ENCODE results near the gene TRIB2. TPM values are rescaled to one million over a fixed set of nuclear protein-coding genes. Genes with fewer than 3 reads are reported as not detected.
"Not testable (repeated sequence)": the region's sequence is repeated elsewhere in the genome, so short reads cannot be mapped to it uniquely, and the experiment has no call there.

Gene TRIB2
- 91.9 TPM for polyA plus RNA-seq (2013, experiment 1 of 2)
- 78.5 TPM for polyA plus RNA-seq (2013, experiment 2 of 2)

DNA sequence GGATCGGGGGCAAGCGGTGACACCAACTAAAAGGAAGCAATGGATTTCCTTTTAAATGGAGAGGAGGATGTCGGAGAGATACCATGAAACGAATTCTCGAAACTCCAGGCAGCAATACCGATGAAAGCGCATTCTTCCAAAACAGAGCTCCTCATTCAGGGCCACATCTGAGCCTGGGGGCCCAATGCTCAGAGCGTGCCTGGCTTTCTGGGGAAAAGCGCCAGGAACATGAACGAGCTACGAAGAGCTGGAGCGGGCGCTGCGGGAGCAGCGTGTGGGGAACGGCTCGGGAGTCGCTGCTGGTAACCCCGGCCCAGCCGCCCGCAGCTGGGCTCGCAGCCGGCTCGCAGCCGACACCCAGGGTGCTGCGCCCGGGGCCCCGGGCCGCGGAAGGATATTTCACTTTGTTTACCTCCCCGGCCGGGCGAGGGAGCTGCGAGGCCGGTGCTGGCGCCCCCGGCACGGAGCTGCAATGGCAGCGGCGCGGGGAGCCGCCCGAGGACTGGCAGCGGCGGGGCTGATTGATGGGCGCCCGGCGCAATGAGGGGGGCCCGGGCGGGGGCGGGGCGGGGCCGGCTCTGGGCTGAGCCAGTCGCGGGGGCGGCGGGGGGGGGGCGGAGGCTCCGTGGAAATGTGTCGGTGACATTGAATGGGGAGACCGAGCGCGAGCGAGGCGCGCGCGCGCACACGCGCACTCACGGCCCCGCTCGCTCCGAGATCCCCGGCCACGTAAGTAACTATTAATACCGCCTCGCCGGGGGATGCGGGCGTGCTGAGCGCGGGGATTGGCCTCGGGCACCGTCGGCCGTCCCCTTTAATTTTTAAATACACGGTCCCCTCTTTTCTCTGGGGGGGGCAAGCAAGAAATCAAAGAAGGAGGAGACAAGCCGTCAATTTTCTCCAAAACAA, at the start of gene TRIB2:
TSS of gene TRIB2 (plus strand) at position 655 of the 909 bp plus-strand sequence. CDS start 1,372 bp downstream, outside the sequence.
- Histone ChIP-seq H3K9me3 (ENCODE audit: control insufficient read depth, low read length) (no peaks in the 10 kb centered on the region), H3K36me3 (ENCODE audit: control insufficient read depth, insufficient read depth, low read length) (no peaks in the 10 kb centered on the region), H3K4me3 (ENCODE audit: extremely low read depth, insufficient read depth, low read length, poor library complexity, severe bottlenecking) (peak within 1 kb of the TSS; percentile 89), H3K27ac (ENCODE audit: low read depth, low read length, severe bottlenecking) (peak within 1 kb of the TSS; percentile 89), H3K4me1 (ENCODE audit: control insufficient read depth, insufficient read depth, low read length, poor library complexity, severe bottlenecking) (peaks cover 19% of the 10 kb centered on the region)
- WGBS, 2 experiments (ENCODE audit: insufficient coverage in 2 of 2): 0 to 1% methylated on average over 42 to 47 of the region's 90 CpGs

DNA sequence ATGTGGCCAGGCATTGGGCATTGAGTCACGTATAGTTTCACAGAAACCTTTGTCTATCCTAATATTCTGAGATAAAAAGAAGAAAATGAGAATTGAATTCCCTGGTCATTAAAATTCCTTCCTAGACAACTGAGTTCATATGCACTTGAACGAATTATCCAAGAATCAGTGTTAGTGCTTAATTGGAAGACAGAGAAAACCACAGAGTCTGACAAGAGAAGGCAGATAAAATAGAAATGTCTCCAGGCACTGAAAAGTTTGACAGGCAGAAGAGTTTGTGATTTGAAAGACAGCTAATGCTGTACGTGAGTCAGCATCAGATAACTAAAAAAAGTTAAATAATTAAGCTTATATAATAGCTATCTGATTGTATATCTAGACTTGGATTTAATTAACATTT, 47.7 kb upstream of the TRIB2 start:
- H3K9me3 ChIP-seq (ENCODE audit: control insufficient read depth, low read length): peaks cover 8% of the 10 kb centered on the region
- no peaks in the 10 kb centered on the region for H3K36me3 ChIP-seq (ENCODE audit: control insufficient read depth, insufficient read depth, low read length)
- no peak overlapping the region for H3K4me3 ChIP-seq (ENCODE audit: extremely low read depth, insufficient read depth, low read length, poor library complexity, severe bottlenecking)
- no peak overlapping the region for H3K27ac ChIP-seq (ENCODE audit: low read depth, low read length, severe bottlenecking)
- 100% methylated on average over 1 of the region's 3 CpGs; no CpG with 5 or more reads in 1 of the 2 experiments for WGBS, 2 experiments (ENCODE audit: insufficient coverage in 2 of 2)
- peaks cover 6% of the 10 kb centered on the region for H3K4me1 ChIP-seq (ENCODE audit: control insufficient read depth, insufficient read depth, low read length, poor library complexity, severe bottlenecking)

DNA sequence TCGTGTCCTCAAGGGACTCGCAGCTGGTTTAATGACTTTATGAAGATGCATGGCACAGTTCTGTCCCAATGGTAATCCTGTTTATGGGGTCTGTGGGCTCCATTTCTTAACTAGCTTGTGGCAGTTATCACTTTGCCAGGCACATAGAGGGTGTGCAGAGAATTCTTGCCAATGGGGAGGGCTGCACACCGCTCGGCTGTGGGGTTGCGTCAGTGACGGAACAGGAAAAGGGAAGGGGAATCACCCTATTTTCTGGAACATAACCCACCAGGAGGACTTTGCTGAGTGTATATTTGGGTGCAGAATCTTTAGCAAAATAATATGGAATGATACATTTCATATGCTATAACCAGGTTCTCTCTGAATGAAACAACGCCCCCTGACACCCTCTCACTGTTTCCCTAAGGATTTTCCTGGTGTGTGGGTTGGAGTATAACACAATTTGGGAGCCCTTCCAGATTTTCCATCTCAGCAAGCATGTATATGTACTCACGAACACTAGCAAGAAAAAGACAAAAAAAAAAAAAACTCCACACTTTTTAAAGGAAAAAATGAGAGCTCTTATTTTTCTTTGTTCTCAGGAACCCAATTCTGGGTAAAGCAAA, 43.9 kb upstream of the TRIB2 start:
- Histone ChIP-seq H3K9me3 (ENCODE audit: control insufficient read depth, low read length) (peaks cover 3% of the 10 kb centered on the region), H3K36me3 (ENCODE audit: control insufficient read depth, insufficient read depth, low read length) (no peaks in the 10 kb centered on the region), H3K4me1 (ENCODE audit: control insufficient read depth, insufficient read depth, low read length, poor library complexity, severe bottlenecking) (peaks cover 7% of the 10 kb centered on the region), H3K4me3 (ENCODE audit: extremely low read depth, insufficient read depth, low read length, poor library complexity, severe bottlenecking) (no peak overlapping the region), H3K27ac (ENCODE audit: low read depth, low read length, severe bottlenecking) (no peak overlapping the region)
- WGBS, 2 experiments (ENCODE audit: insufficient coverage in 2 of 2): 100% methylated on average over 2 to 6 of the region's 8 CpGs

DNA sequence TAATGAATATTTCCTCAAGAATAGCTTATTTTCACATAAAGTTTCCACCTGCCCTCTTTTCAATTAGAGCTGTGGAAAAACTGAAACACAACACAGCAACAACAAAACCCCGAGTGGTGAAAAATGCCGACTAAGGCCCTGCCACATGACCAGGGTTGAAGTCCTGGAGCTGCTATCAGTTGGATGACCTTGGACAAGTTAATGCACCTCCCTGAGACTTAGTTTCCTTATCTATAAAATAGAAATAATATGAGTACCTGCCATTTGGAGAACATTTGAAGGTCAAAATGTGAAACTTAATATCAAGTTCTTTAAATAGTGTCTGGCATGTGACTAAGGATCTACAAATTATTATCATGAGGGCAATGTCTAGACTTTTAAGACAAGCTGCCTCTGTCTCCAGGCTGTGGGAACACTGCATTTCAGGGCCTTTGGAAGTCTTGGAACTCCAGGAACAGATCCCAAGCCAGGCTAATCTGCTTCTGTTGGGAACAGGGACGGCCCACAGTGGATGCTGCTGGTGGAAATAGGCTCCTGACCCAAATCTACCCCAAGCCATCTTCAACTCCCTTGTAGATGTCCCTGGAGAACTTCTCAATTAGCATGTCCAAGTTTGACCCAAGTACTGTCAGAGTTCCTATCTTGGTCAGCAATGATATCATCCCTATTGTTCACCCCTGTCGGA, 42.0 kb upstream of the TRIB2 start:
- H3K27ac ChIP-seq (ENCODE audit: low read depth, low read length, severe bottlenecking): no peak overlapping the region
- H3K36me3 ChIP-seq (ENCODE audit: control insufficient read depth, insufficient read depth, low read length): no peaks in the 10 kb centered on the region
- peaks cover 7% of the 10 kb centered on the region for H3K4me1 ChIP-seq (ENCODE audit: control insufficient read depth, insufficient read depth, low read length, poor library complexity, severe bottlenecking)
- 94% methylated on average over 2 of the region's 4 CpGs for WGBS, 2 experiments (ENCODE audit: insufficient coverage in 2 of 2)
- H3K9me3 ChIP-seq (ENCODE audit: control insufficient read depth, low read length): peaks cover 3% of the 10 kb centered on the region
- H3K4me3 ChIP-seq (ENCODE audit: extremely low read depth, insufficient read depth, low read length, poor library complexity, severe bottlenecking): no peak overlapping the region

DNA sequence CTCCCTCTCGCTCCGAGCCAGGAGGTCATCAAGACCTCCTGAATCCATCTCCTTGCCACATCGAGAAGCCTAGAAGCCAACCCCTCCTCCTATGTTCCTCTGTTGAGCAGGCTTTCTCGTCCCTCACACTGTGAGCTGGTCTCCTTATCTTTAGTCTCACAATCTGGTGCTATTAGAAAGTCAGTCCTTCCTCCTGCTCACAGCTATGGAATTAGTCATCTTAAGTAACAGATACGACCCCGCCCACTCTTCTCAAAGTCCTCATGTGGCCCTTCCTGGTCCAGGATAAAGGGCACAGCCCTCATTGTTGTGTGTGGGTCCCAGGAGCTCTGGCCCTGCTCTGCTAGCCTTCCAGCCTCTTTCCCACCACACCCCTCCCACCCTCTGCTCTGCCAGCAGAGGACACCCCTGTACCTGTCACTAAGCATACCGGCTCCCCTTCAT, 41.4 kb upstream of the TRIB2 start:
- H3K36me3 ChIP-seq (ENCODE audit: control insufficient read depth, insufficient read depth, low read length): no peaks in the 10 kb centered on the region
- peaks cover 3% of the 10 kb centered on the region for H3K9me3 ChIP-seq (ENCODE audit: control insufficient read depth, low read length)
- H3K4me3 ChIP-seq (ENCODE audit: extremely low read depth, insufficient read depth, low read length, poor library complexity, severe bottlenecking): no peak overlapping the region
- no peak overlapping the region for H3K27ac ChIP-seq (ENCODE audit: low read depth, low read length, severe bottlenecking)
- 84 to 89% methylated on average over 7 of the region's 7 CpGs for WGBS, 2 experiments (ENCODE audit: insufficient coverage in 2 of 2)
- peaks cover 7% of the 10 kb centered on the region for H3K4me1 ChIP-seq (ENCODE audit: control insufficient read depth, insufficient read depth, low read length, poor library complexity, severe bottlenecking)

DNA sequence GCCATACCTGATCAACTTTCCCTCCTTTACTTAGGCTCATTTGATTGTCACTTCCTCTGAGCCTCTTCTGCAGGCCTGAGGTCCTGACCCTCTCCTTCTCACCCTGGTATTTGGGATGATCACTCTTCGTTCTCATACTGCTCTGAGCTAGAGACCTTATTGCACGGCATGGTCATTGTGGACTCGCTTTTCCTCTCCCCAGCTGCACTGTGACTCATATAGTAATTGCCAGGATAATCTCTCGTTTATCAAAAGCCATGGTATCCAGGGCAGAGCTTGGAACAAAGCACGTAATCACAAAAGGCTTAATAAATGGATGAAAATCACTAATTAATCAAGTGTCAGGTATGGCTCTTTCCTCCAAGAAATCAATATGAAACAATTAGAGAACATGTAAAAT, 40.9 kb upstream of the TRIB2 start:
- H3K4me1 ChIP-seq (ENCODE audit: control insufficient read depth, insufficient read depth, low read length, poor library complexity, severe bottlenecking): peaks cover 7% of the 10 kb centered on the region
- peaks cover 3% of the 10 kb centered on the region for H3K9me3 ChIP-seq (ENCODE audit: control insufficient read depth, low read length)
- H3K36me3 ChIP-seq (ENCODE audit: control insufficient read depth, insufficient read depth, low read length): no peaks in the 10 kb centered on the region
- H3K27ac ChIP-seq (ENCODE audit: low read depth, low read length, severe bottlenecking): no peak overlapping the region
- no peak overlapping the region for H3K4me3 ChIP-seq (ENCODE audit: extremely low read depth, insufficient read depth, low read length, poor library complexity, severe bottlenecking)
- WGBS, 2 experiments (ENCODE audit: insufficient coverage in 2 of 2): 95 to 98% methylated on average over 3 of the region's 5 CpGs

DNA sequence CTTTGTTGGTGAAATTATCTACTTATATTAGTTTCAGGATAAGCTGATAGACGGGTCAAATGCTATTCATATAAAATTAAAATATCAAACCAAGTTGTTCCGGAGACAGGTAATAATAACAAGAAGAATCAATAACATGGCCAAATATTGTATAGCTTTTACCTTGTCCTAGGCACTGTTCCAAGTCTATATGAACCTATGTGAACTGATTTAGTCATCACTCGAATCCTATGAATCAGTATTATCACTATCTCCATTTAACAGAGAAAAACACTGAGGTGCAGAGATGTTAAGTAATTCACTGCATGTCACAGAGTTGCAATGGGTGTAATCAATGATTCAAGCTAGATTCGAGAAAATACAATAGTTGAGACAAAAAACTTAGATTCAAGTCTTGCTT, 40.0 kb upstream of the TRIB2 start:
- Histone ChIP-seq H3K9me3 (ENCODE audit: control insufficient read depth, low read length) (peaks cover 3% of the 10 kb centered on the region), H3K27ac (ENCODE audit: low read depth, low read length, severe bottlenecking) (no peak overlapping the region), H3K36me3 (ENCODE audit: control insufficient read depth, insufficient read depth, low read length) (no peaks in the 10 kb centered on the region), H3K4me1 (ENCODE audit: control insufficient read depth, insufficient read depth, low read length, poor library complexity, severe bottlenecking) (peaks cover 7% of the 10 kb centered on the region), H3K4me3 (ENCODE audit: extremely low read depth, insufficient read depth, low read length, poor library complexity, severe bottlenecking) (no peak overlapping the region)
- 67 to 88% methylated on average over 1 of the region's 4 CpGs for WGBS, 2 experiments (ENCODE audit: insufficient coverage in 2 of 2)

DNA sequence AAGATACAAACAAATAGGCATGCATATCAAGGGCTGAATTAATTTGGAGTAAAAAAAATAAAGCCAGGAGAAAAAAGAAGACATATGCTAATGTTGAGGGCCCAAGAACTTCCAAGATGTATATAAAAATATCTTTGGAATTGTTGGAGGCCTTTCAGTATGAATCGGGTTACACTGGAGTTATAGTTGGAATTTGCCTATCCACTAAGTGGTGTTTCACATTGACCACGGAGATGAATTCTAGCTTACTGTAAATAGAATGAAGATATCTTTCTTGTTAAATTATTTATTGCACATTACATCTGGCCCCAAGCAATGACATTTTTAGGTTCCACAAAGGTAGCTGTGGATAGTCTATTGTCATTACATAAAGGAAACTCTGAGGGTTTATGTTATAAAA, 38.5 kb upstream of the TRIB2 start:
- WGBS, 2 experiments (ENCODE audit: insufficient coverage in 2 of 2): 100% methylated on average over 1 of the region's 2 CpGs; no CpG with 5 or more reads in 1 of the 2 experiments

DNA sequence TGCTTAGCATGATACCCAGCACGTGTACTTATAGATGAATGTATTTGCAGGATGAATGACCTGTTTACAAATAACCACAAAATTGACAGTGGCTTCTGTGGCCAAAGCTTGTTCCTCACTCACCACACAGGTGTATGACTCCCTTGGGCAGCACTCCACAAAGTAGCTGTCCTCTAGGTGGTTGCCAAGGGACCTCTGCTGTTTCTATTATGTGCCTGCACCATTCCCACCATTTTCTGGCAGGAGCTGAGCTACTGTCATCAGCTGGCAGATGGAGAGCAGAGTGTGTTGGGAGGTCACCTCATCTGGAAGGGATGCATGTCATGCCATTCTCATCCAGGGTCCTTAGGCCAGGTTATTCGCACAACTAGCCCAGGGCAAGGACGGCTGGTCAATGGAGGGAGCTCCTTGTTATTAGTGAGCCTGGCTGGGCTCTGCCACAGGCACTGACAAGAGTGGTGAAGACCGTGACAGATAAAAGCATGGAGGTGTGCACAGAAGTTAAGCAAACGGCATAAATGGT, 37.1 kb upstream of the TRIB2 start:
- WGBS, 2 experiments (ENCODE audit: insufficient coverage in 2 of 2): 80 to 91% methylated on average over 3 of the region's 5 CpGs
- peaks cover 7% of the 10 kb centered on the region for H3K4me1 ChIP-seq (ENCODE audit: control insufficient read depth, insufficient read depth, low read length, poor library complexity, severe bottlenecking)
- no peaks in the 10 kb centered on the region for H3K9me3 ChIP-seq (ENCODE audit: control insufficient read depth, low read length)
- no peak overlapping the region for H3K4me3 ChIP-seq (ENCODE audit: extremely low read depth, insufficient read depth, low read length, poor library complexity, severe bottlenecking)
- H3K36me3 ChIP-seq (ENCODE audit: control insufficient read depth, insufficient read depth, low read length): no peaks in the 10 kb centered on the region
- H3K27ac ChIP-seq (ENCODE audit: low read depth, low read length, severe bottlenecking): no peak overlapping the region

More for the DNA sequence above, 38.5 kb upstream of the TRIB2 start:
- no peaks in the 10 kb centered on the region for H3K36me3 ChIP-seq (ENCODE audit: control insufficient read depth, insufficient read depth, low read length)
- H3K27ac ChIP-seq (ENCODE audit: low read depth, low read length, severe bottlenecking): no peak overlapping the region
- peaks cover 3% of the 10 kb centered on the region for H3K9me3 ChIP-seq (ENCODE audit: control insufficient read depth, low read length)
- H3K4me1 ChIP-seq (ENCODE audit: control insufficient read depth, insufficient read depth, low read length, poor library complexity, severe bottlenecking): peaks cover 7% of the 10 kb centered on the region
- no peak overlapping the region for H3K4me3 ChIP-seq (ENCODE audit: extremely low read depth, insufficient read depth, low read length, poor library complexity, severe bottlenecking)

DNA sequence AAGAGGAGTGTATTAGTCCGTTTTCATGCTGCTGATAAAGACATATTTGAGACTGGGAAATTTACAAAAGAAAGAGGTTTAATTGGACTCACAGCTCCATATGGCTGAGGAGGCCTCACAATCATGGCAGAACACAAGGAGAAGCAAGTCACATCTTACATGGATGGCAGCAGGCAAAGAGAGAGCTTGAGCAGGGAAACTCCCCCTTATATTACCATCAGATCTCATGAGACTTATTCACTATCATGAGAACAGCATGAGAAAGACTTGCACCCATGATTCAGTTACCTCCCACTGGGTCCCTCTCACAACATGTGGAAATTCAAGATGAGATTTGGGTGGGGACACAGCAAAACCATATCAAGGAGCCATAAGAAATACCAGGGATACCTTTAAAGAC, 36.6 kb upstream of the TRIB2 start:
- not testable (repeated sequence) for H3K4me1 ChIP-seq (ENCODE audit: control insufficient read depth, insufficient read depth, low read length, poor library complexity, severe bottlenecking); H3K9me3 ChIP-seq (ENCODE audit: control insufficient read depth, low read length); H3K27ac ChIP-seq (ENCODE audit: low read depth, low read length, severe bottlenecking); H3K4me3 ChIP-seq (ENCODE audit: extremely low read depth, insufficient read depth, low read length, poor library complexity, severe bottlenecking); H3K36me3 ChIP-seq (ENCODE audit: control insufficient read depth, insufficient read depth, low read length)
- 80 to 83% methylated on average over 1 of the region's 1 CpG for WGBS, 2 experiments (ENCODE audit: insufficient coverage in 2 of 2)

All from mesodermal cell (in vitro differentiated cells).